Neural cell (in vitro differentiated cells): ENCODE data around the gene EPHA5. TPM values are rescaled to one million over a fixed set of nuclear protein-coding genes. Genes with fewer than 3 reads are reported as not detected.

Source experiments
- H2AFZ ChIP-seq: fragments of 200-600, 300-800 bp; sonication (generic), shearing (Covaris generic); 2 replicates; pipeline ENCODE4 v1.6.0; 2014; ENCODE audit warnings: low read depth, mild to moderate bottlenecking, antibody characterized with exemption, low read length, moderate library complexity
- H3F3A ChIP-seq: fragments of 200-600 bp; shearing (Covaris generic); 2 replicates; pipeline ENCODE4 v1.6.1; 2016; ENCODE audit warnings: mild to moderate bottlenecking, moderate library complexity, mixed read lengths, antibody characterized with exemption, low read length; ENCODE audit not compliant: insufficient read depth, poor library complexity, severe bottlenecking
- H3K27ac ChIP-seq: fragments of 200-600, 300-800 bp; sonication (generic), shearing (Covaris generic); 2 replicates; pipeline ENCODE4 v1.5.1; 2014; ENCODE audit warnings: mild to moderate bottlenecking, low read length, moderate library complexity
- H3K27me3 ChIP-seq: fragments of 300-800, 200-600 bp; sonication (generic), shearing (Covaris generic); 2 replicates; pipeline ENCODE4 v1.6.0; 2014; ENCODE audit warnings: mild to moderate bottlenecking, low read depth, low read length, moderate library complexity; ENCODE audit not compliant: insufficient read depth
- H3K36me3 ChIP-seq: fragments of 300-800, 200-600 bp; sonication (generic), shearing (Covaris generic); 2 replicates; pipeline ENCODE4 v1.5.1; 2014; ENCODE audit warnings: mild to moderate bottlenecking, antibody characterized with exemption, low read length, moderate library complexity; ENCODE audit not compliant: insufficient read depth
- H3K4me2 ChIP-seq: fragments of 300-800, 200-600 bp; sonication (generic), shearing (Covaris generic); 2 replicates; pipeline ENCODE4 v1.6.0; 2014; ENCODE audit warnings: mild to moderate bottlenecking, low read length
- H3K4me3 ChIP-seq: fragments of 300-800, 200-600 bp; sonication (generic), shearing (Covaris generic); 2 replicates; pipeline ENCODE4 v1.5.1; 2014; ENCODE audit warnings: mild to moderate bottlenecking, low read length, moderate library complexity
- H3K79me2 ChIP-seq: fragments of 200-600 bp; shearing (Covaris generic); replicated peaks from 2 replicates; pipeline ENCODE4 v1.6.0; 2014; ENCODE audit warnings: mild to moderate bottlenecking, low read length, moderate library complexity; ENCODE audit not compliant: insufficient read depth
- H3K9ac ChIP-seq: fragments of 300-800, 200-600 bp; sonication (generic), shearing (Covaris generic); 2 replicates; pipeline ENCODE4 v1.6.1; 2016; ENCODE audit warnings: mild to moderate bottlenecking, low read length, mixed read lengths
- H3K9me2 ChIP-seq: fragments of 200-600 bp; shearing (Covaris generic); 2 replicates; pipeline ENCODE4 v1.6.1; 2016; ENCODE audit warnings: mild to moderate bottlenecking, low read length, mixed read lengths; ENCODE audit not compliant: insufficient read depth
- H3K9me3 ChIP-seq: fragments of 200-600, 300-800 bp; sonication (generic), shearing (Covaris generic); 2 replicates; pipeline ENCODE4 v1.6.1; 2016; ENCODE audit warnings: mild to moderate bottlenecking, mixed run types, low read length, moderate library complexity, mixed read lengths
- H4K20me1 ChIP-seq: fragments of 200-600 bp; shearing (Covaris generic); 2 replicates; pipeline ENCODE4 v1.6.1; 2016; ENCODE audit warnings: mild to moderate bottlenecking, mixed run types; ENCODE audit not compliant: insufficient read depth
- EP300 ChIP-seq: fragments of 450-650 bp; conservative IDR thresholded peaks from 2 replicates; pipeline ENCODE4 v1.6.1; 2014; ENCODE audit warnings: antibody characterized with exemption, mild to moderate bottlenecking, moderate library complexity; ENCODE audit not compliant: poor library complexity, severe bottlenecking
- EZH2 ChIP-seq: fragments of 200-600, 300-800 bp; shearing (Covaris generic), sonication (generic); IDR thresholded peaks from 2 replicates; pipeline ENCODE4 v1.6.1; 2014; ENCODE audit warnings: antibody characterized with exemption, low read length, borderline replicate concordance, mild to moderate bottlenecking; ENCODE audit not compliant: insufficient read depth, poor library complexity, severe bottlenecking
- MXI1 ChIP-seq: fragments of 450-650 bp; conservative IDR thresholded peaks from 2 replicates; pipeline ENCODE4 v1.6.1; 2014; ENCODE audit warnings: antibody characterized with exemption, mild to moderate bottlenecking; ENCODE audit not compliant: poor library complexity, severe bottlenecking
- POLR2AphosphoS5 ChIP-seq: IDR thresholded peaks from 2 replicates; pipeline ENCODE4 v1.6.1; 2012
- RAD21 ChIP-seq: fragments of 450-650 bp; conservative IDR thresholded peaks from 2 replicates; pipeline ENCODE4 v1.6.1; 2014; ENCODE audit warnings: antibody characterized with exemption, mild to moderate bottlenecking, moderate library complexity
- SMC3 ChIP-seq: fragments of 450-650 bp; conservative IDR thresholded peaks from 2 replicates; pipeline ENCODE4 v1.6.1; 2014; ENCODE audit warnings: antibody characterized with exemption, mild to moderate bottlenecking, moderate library complexity; ENCODE audit not compliant: poor library complexity
- TAF1 ChIP-seq: IDR thresholded peaks from 2 replicates; pipeline ENCODE4 v1.6.1; 2012; ENCODE audit warnings: low read depth
- polyA plus RNA-seq: library from polyadenylated mRNA; depleted of rRNA; stranded (reverse); fragments of >200 nt; gene quantifications from 2 replicates; pipeline ENCODE4 v1.2.3, GENCODE V29; 2014
- TF ChIP-seq, protein P1 (sequence below): fragments of 450-650 bp; IDR thresholded peaks from 2 replicates; pipeline ENCODE4 v1.5.1; 2014; ENCODE audit warnings: antibody characterized with exemption, mild to moderate bottlenecking, moderate library complexity; ENCODE audit not compliant: poor library complexity, severe bottlenecking
- TF ChIP-seq, protein P2 (sequence below): IDR thresholded peaks from 2 replicates; pipeline ENCODE4 v1.6.1; 2012; ENCODE audit warnings: borderline replicate concordance

Gene EPHA5
- polyA plus RNA-seq, 1 donor from 2014 or later, result 4.3 TPM

DNA sequence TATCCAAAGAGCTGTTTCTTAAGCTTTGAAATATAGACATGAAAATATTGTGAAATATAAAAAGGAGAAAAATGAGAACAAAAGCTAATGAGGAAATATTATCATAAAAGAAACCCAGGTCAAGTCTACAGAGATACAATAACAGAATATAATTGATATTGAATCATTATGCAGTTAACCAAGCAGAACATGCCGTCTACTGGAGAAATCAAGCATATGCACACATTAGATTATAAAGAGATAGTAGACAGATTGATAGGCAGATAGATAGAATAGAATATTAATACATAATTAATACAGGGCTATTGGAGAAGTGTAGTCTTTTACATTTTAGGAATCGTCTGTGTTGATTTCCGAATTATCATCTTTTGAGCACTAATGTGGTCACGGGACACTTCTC, 208.5 kb downstream of the EPHA5 start:
- H2AFZ ChIP-seq, result no peak overlapping the region
- no peaks in the 10 kb centered on the region for H3K9me2 ChIP-seq
- no peaks in the 10 kb centered on the region for H4K20me1 ChIP-seq
- H3K4me3 ChIP-seq, result no peak overlapping the region
- no peaks in the 10 kb centered on the region for H3K9me3 ChIP-seq
- no peak overlapping the region for H3K4me2 ChIP-seq
- no peak overlapping the region for H3K27ac ChIP-seq
- no peaks in the 10 kb centered on the region for H3K36me3 ChIP-seq
- no peaks in the 10 kb centered on the region for H3F3A ChIP-seq
- H3K27me3 ChIP-seq, result no peaks in the 10 kb centered on the region
- no peak for TF ChIP-seq EZH2
- no peak for TF ChIP-seq EP300
- no peak for TF ChIP-seq POLR2AphosphoS5
- TF ChIP-seq RAD21, result no peak
- no peak overlapping the region for H3K9ac ChIP-seq
- no peaks in the 10 kb centered on the region for H3K79me2 ChIP-seq

DNA sequence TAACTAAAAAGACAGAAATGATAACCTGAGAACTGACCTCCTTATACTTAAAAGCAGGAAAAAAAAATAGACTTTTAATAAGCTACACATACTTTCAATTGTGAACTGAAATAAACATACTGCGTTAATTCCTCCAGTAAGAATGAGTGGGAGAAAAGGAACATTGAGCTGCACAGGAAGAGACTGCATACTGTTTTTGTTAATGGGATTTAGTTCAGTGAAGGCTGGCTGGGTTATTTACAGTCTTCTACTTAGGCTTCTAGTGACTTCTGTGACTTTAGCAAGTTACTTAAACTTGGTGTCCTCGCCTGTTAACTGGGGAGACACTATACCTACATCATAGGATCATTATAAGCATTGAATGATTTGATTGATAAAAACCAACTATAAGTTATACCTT, 213.3 kb downstream of the EPHA5 start:
- H3K36me3 ChIP-seq, result no peaks in the 10 kb centered on the region
- H3K79me2 ChIP-seq, result no peaks in the 10 kb centered on the region
- H3K9me2 ChIP-seq, result no peaks in the 10 kb centered on the region
- H2AFZ ChIP-seq, result no peak overlapping the region
- H3F3A ChIP-seq, result no peaks in the 10 kb centered on the region
- no peaks in the 10 kb centered on the region for H3K9me3 ChIP-seq
- H3K27me3 ChIP-seq, result no peaks in the 10 kb centered on the region
- TF ChIP-seq MXI1 (no peak), RAD21 (no peak), EP300 (no peak), EZH2 (no peak), TAF1 (no peak), POLR2AphosphoS5 (no peak)
- TF ChIP-seq, protein P1, sequence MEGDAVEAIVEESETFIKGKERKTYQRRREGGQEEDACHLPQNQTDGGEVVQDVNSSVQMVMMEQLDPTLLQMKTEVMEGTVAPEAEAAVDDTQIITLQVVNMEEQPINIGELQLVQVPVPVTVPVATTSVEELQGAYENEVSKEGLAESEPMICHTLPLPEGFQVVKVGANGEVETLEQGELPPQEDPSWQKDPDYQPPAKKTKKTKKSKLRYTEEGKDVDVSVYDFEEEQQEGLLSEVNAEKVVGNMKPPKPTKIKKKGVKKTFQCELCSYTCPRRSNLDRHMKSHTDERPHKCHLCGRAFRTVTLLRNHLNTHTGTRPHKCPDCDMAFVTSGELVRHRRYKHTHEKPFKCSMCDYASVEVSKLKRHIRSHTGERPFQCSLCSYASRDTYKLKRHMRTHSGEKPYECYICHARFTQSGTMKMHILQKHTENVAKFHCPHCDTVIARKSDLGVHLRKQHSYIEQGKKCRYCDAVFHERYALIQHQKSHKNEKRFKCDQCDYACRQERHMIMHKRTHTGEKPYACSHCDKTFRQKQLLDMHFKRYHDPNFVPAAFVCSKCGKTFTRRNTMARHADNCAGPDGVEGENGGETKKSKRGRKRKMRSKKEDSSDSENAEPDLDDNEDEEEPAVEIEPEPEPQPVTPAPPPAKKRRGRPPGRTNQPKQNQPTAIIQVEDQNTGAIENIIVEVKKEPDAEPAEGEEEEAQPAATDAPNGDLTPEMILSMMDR, result no peak
- TF ChIP-seq, protein P2, sequence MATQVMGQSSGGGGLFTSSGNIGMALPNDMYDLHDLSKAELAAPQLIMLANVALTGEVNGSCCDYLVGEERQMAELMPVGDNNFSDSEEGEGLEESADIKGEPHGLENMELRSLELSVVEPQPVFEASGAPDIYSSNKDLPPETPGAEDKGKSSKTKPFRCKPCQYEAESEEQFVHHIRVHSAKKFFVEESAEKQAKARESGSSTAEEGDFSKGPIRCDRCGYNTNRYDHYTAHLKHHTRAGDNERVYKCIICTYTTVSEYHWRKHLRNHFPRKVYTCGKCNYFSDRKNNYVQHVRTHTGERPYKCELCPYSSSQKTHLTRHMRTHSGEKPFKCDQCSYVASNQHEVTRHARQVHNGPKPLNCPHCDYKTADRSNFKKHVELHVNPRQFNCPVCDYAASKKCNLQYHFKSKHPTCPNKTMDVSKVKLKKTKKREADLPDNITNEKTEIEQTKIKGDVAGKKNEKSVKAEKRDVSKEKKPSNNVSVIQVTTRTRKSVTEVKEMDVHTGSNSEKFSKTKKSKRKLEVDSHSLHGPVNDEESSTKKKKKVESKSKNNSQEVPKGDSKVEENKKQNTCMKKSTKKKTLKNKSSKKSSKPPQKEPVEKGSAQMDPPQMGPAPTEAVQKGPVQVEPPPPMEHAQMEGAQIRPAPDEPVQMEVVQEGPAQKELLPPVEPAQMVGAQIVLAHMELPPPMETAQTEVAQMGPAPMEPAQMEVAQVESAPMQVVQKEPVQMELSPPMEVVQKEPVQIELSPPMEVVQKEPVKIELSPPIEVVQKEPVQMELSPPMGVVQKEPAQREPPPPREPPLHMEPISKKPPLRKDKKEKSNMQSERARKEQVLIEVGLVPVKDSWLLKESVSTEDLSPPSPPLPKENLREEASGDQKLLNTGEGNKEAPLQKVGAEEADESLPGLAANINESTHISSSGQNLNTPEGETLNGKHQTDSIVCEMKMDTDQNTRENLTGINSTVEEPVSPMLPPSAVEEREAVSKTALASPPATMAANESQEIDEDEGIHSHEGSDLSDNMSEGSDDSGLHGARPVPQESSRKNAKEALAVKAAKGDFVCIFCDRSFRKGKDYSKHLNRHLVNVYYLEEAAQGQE, result no peak
- H3K4me2 ChIP-seq, result no peak overlapping the region
- no peak overlapping the region for H3K9ac ChIP-seq
- H4K20me1 ChIP-seq, result no peaks in the 10 kb centered on the region
- no peak overlapping the region for H3K4me3 ChIP-seq
- no peak overlapping the region for H3K27ac ChIP-seq

- TF ChIP-seq RAD21, result no peak
- no peak for TF ChIP-seq EP300
- TF ChIP-seq, protein P1, result no peak
- no peak for TF ChIP-seq MXI1
- TF ChIP-seq SMC3, result no peak
- TF ChIP-seq EZH2, result no peak
- TF ChIP-seq, protein P2, result no peak
- no peak for TF ChIP-seq POLR2AphosphoS5
- no peak for TF ChIP-seq TAF1
- Histone ChIP-seq H3K27me3 (no peaks in the 10 kb centered on the region), H3K9me2 (no peaks in the 10 kb centered on the region), H2AFZ (no peak overlapping the region), H3K9me3 (no peaks in the 10 kb centered on the region), H4K20me1 (no peaks in the 10 kb centered on the region), H3K9ac (no peak overlapping the region), H3K4me3 (no peak overlapping the region), H3K79me2 (no peaks in the 10 kb centered on the region), H3K36me3 (no peaks in the 10 kb centered on the region), H3K4me2 (no peak overlapping the region), H3K27ac (no peak overlapping the region), H3F3A (no peaks in the 10 kb centered on the region)
These were observed 213.7 kb downstream of the EPHA5 start for GRCh38 chr4:65456579-65456978.
